Loucy (cell line): ENCODE measurements around the gene ALDH18A1.

Source experiments
- H2AFZ ChIP-seq: fragments of 200-600 bp; sonication (generic); 2 replicates; pipeline ENCODE4 v1.6.0; 2016; ENCODE audit warnings: antibody characterized with exemption, mild to moderate bottlenecking, low read length, moderate library complexity
- H3F3A ChIP-seq: fragments of 200-600 bp; 2 replicates; pipeline ENCODE4 v1.6.0; 2016; ENCODE audit warnings: antibody characterized with exemption, low read depth, mild to moderate bottlenecking
- H3K27me3 ChIP-seq: fragments of 200-600 bp; sonication (generic); 2 replicates; pipeline ENCODE4 v1.6.1; 2014; ENCODE audit warnings: low read length, mild to moderate bottlenecking; ENCODE audit not compliant: insufficient read depth, poor library complexity, severe bottlenecking
- H3K36me3 ChIP-seq: fragments of 200-600 bp; sonication (generic); 2 replicates; pipeline ENCODE4 v1.6.1; 2016; ENCODE audit warnings: low read length; ENCODE audit not compliant: insufficient read depth
- H3K4me1 ChIP-seq: fragments of 200-600 bp; sonication (generic); 2 replicates; pipeline ENCODE4 v1.5.1; 2014; ENCODE audit warnings: low read length, mild to moderate bottlenecking; ENCODE audit not compliant: insufficient read depth, poor library complexity, severe bottlenecking
- H3K4me2 ChIP-seq: fragments of 200-600 bp; sonication (generic); 2 replicates; pipeline ENCODE4 v1.6.0; 2014; ENCODE audit warnings: antibody characterized with exemption, low read length, low read depth, mild to moderate bottlenecking; ENCODE audit not compliant: poor library complexity, severe bottlenecking
- H3K4me3 ChIP-seq: fragments of 200-600 bp; sonication (generic); 2 replicates; pipeline ENCODE4 v1.5.1; 2014; ENCODE audit warnings: low read length, mild to moderate bottlenecking, mixed read lengths; ENCODE audit not compliant: poor library complexity, severe bottlenecking
- H3K79me2 ChIP-seq: fragments of 200-600 bp; sonication (generic); 2 replicates; pipeline ENCODE4 v1.6.1; 2014; ENCODE audit warnings: low read length; ENCODE audit not compliant: insufficient read depth
- H3K9ac ChIP-seq: fragments of 200-600 bp; sonication (generic); 2 replicates; pipeline ENCODE4 v1.6.0; 2014; ENCODE audit warnings: mild to moderate bottlenecking, low read depth, low read length, moderate library complexity; ENCODE audit not compliant: poor library complexity, severe bottlenecking
- H3K9me2 ChIP-seq: fragments of 200-600 bp; sonication (generic); replicated peaks from 2 replicates; pipeline ENCODE4 v1.6.1; 2016; ENCODE audit warnings: low read depth, low read length, mixed read lengths
- H3K9me3 ChIP-seq: fragments of 200-600 bp; sonication (generic); 2 replicates; pipeline ENCODE4 v1.6.1; 2014; ENCODE audit warnings: mild to moderate bottlenecking, antibody characterized with exemption, low read length, low read depth; ENCODE audit not compliant: insufficient read depth
- H4K20me1 ChIP-seq: fragments of 200-600 bp; sonication (generic); 2 replicates; pipeline ENCODE4 v1.6.0; 2014; ENCODE audit warnings: antibody characterized with exemption, low read length, mild to moderate bottlenecking; ENCODE audit not compliant: insufficient read depth, poor library complexity, severe bottlenecking
- CTCF ChIP-seq: fragments of 200-600 bp; sonication (generic); conservative IDR thresholded peaks from 2 replicates; pipeline ENCODE4 v1.5.1; 2014; ENCODE audit warnings: mild to moderate bottlenecking, antibody characterized with exemption, low read length
- EZH2phosphoT487 ChIP-seq: fragments of 200-600 bp; IDR thresholded peaks from 2 replicates; pipeline ENCODE4 v1.6.1; 2018; ENCODE audit warnings: antibody characterized with exemption, mild to moderate bottlenecking, moderate library complexity, borderline replicate concordance

ALDH18A1 gene

GRCh38 chr10:95579292-95579691 is 77.2 kb downstream of the ALDH18A1 start:
- Histone ChIP-seq H4K20me1 (no peaks in the 10 kb centered on the region), H3K9me3 (no peaks in the 10 kb centered on the region), H3K4me3 (no peak overlapping the region), H3K9me2 (no peaks in the 10 kb centered on the region), H3K9ac (no peak overlapping the region), H3K27me3 (no peaks in the 10 kb centered on the region), H2AFZ (no peak overlapping the region), H3K4me2 (no peak overlapping the region), H3K4me1 (no peaks in the 10 kb centered on the region), H3F3A (no peaks in the 10 kb centered on the region), H3K36me3 (no peaks in the 10 kb centered on the region), H3K79me2 (no peaks in the 10 kb centered on the region)
- no peak for TF ChIP-seq CTCF
- TF ChIP-seq EZH2phosphoT487 = no peak

- Histone ChIP-seq H3K36me3 (no peaks in the 10 kb centered on the region), H3K9ac (no peak overlapping the region), H3K4me2 (no peak overlapping the region), H3K4me3 (no peak overlapping the region), H3F3A (no peaks in the 10 kb centered on the region), H3K9me3 (no peaks in the 10 kb centered on the region), H2AFZ (no peak overlapping the region), H3K4me1 (no peaks in the 10 kb centered on the region), H3K9me2 (no peaks in the 10 kb centered on the region), H3K27me3 (no peaks in the 10 kb centered on the region), H3K79me2 (no peaks in the 10 kb centered on the region), H4K20me1 (no peaks in the 10 kb centered on the region)
- no peak for TF ChIP-seq EZH2phosphoT487
- no peak for TF ChIP-seq CTCF
Observed at GRCh38 chr10:95578619-95579018, 77.9 kb downstream of the ALDH18A1 start.

- no peaks in the 10 kb centered on the region for H3K4me1 ChIP-seq
- no peaks in the 10 kb centered on the region for H3K27me3 ChIP-seq
- no peaks in the 10 kb centered on the region for H3K9me3 ChIP-seq
- H3K79me2 ChIP-seq = no peaks in the 10 kb centered on the region
- H3K4me3 ChIP-seq = no peak overlapping the region
- no peaks in the 10 kb centered on the region for H4K20me1 ChIP-seq
- no peaks in the 10 kb centered on the region for H3K36me3 ChIP-seq
- H3F3A ChIP-seq = no peaks in the 10 kb centered on the region
- no peak overlapping the region for H2AFZ ChIP-seq
- H3K4me2 ChIP-seq = no peak overlapping the region
- H3K9ac ChIP-seq = no peak overlapping the region
- no peaks in the 10 kb centered on the region for H3K9me2 ChIP-seq
- TF ChIP-seq CTCF = no peak
- no peak for TF ChIP-seq EZH2phosphoT487
Observed at GRCh38 chr10:95574649-95575365, 81.7 kb downstream of the ALDH18A1 start.
